HepG2 (cell line): ENCODE results near the gene TMEM200B. TPM values are rescaled to one million over a fixed set of nuclear protein-coding genes. Genes with fewer than 3 reads are reported as not detected.

ENCODE experiments used
- ATAC-seq: fragments of 200-7000 bp; cut with Tn5 transposase; 3 replicates; pipeline ENCODE4 v1.9.1; 2020; ENCODE audit warnings: mild to moderate bottlenecking, moderate library complexity
- Bru-seq: library from RNA; stranded (reverse); fragments of 400-500 nt; gene quantifications from one replicate; lab custom pipeline; 2021; lab: Mats Ljungman, UMichigan
- BruChase-seq, 2 experiments: library from RNA; stranded (reverse); fragments of 400-500 nt; gene quantifications; one replicate each; lab custom pipeline; 2021; lab: Mats Ljungman, UMichigan
- BruUV-seq: library from RNA; stranded (reverse); fragments of 400-500 nt; replicated peaks from 2 replicates; lab custom pipeline; 2021; lab: Mats Ljungman, UMichigan
- CTCF ChIA-PET: fragments of 300-600 bp; formaldehyde crosslinking; extraction: SDS; loops from one replicate; lab custom pipeline; 2021; ENCODE audit warnings: low total read pairs, inconsistent platforms, low intra/inter-chr PET ratio; lab: Yijun Ruan, JAX
- POLR2A ChIA-PET: fragments of 350-600 bp; sonication (Branson Sonifier 250); formaldehyde crosslinking; loops from one replicate; lab custom pipeline; 2020; ENCODE audit warnings: antibody characterized with exemption, inconsistent platforms; lab: Yijun Ruan, JAX
- DNase-seq: peaks from one replicate; pipeline ENCODE4 v3.0.0-alpha.2; 2015; ENCODE audit warnings: low spot score
- FAIRE-seq: peaks from 3 replicates; lab custom pipeline; 2011; peaks lifted over from hg19 to GRCh38; lab: Jason Lieb, UNC
- H2AFZ ChIP-seq: one replicate; pipeline ENCODE4 v1.6.1; 2011; ENCODE audit warnings: low read length, inconsistent platforms
- H3K27ac ChIP-seq: fragments of 300-600 bp; 3 replicates; pipeline ENCODE4 v1.8.0; 2011; ENCODE audit warnings: mixed run types, mild to moderate bottlenecking, mixed read lengths, low read length, inconsistent platforms; ENCODE audit not compliant: insufficient read depth; ENCODE audit errors: extremely low read length
- H3K27me3 ChIP-seq, 2 experiments: fragments of 200-600 bp in 1 of 2; 2 replicates in 1 of 2; 3 replicates in 1 of 2; pipeline versions ENCODE4 v1.6.0 to v1.8.0; 2011; ENCODE audit warnings: low read length in 2 of 2, mild to moderate bottlenecking in 2 of 2, moderate library complexity in 2 of 2, inconsistent platforms in 1 of 2; ENCODE audit not compliant: insufficient read depth in 2 of 2, control insufficient read depth in 1 of 2
- H3K36me3 ChIP-seq, 2 experiments: fragments of 200-600 bp in 1 of 2; replicated peaks in 1 of 2; 2 replicates in 1 of 2; 3 replicates in 1 of 2; pipeline versions ENCODE4 v1.5.1 to v1.8.0; 2011; ENCODE audit warnings: low read length in 2 of 2, inconsistent platforms in 1 of 2; ENCODE audit not compliant: insufficient read depth in 2 of 2, control insufficient read depth in 1 of 2
- H3K4me1 ChIP-seq: 2 replicates; pipeline ENCODE4 v1.5.1; 2012; ENCODE audit warnings: low read length, inconsistent platforms; ENCODE audit not compliant: insufficient read depth
- H3K4me2 ChIP-seq: 2 replicates; pipeline ENCODE4 v1.6.0; 2011; ENCODE audit warnings: low read depth, low read length, inconsistent platforms
- H3K4me3 ChIP-seq, 3 experiments: fragments of 200-600 bp in 1 of 3; sonication (generic), shearing (Covaris generic) in 1 of 3; replicated peaks in 1 of 3; 2 replicates each; pipeline ENCODE4 v1.5.1; 2011 to 2016; ENCODE audit warnings: low read length in 3 of 3, inconsistent platforms in 2 of 3, low read depth in 2 of 3, mild to moderate bottlenecking in 2 of 3, control low read depth in 1 of 3, mixed read lengths in 1 of 3; ENCODE audit not compliant: insufficient read depth in 1 of 3
- H3K79me2 ChIP-seq: one replicate; pipeline ENCODE4 v1.6.1; 2011; ENCODE audit warnings: low read length, inconsistent platforms; ENCODE audit not compliant: insufficient read depth
- H3K9ac ChIP-seq: 2 replicates; pipeline ENCODE4 v1.6.0; 2011; ENCODE audit warnings: mild to moderate bottlenecking, low read depth, low read length, inconsistent platforms; ENCODE audit not compliant: insufficient read depth
- H3K9me3 ChIP-seq: 2 replicates; pipeline ENCODE4 v1.5.1; 2012; ENCODE audit warnings: mild to moderate bottlenecking, low read length
- H4K20me1 ChIP-seq: 2 replicates; pipeline ENCODE4 v1.6.0; 2011; ENCODE audit warnings: inconsistent platforms, mild to moderate bottlenecking, low read length, moderate library complexity; ENCODE audit not compliant: insufficient read depth
- DNMT1 ChIP-seq: sonication (generic); formaldehyde crosslinking; IDR thresholded peaks from 2 replicates; pipeline ENCODE4 v1.5.1; 2020; ENCODE audit warnings: mild to moderate bottlenecking, missing genetic modification reagents
- GATA4 ChIP-seq: sonication (generic); IDR thresholded peaks from 2 replicates; pipeline ENCODE4 v1.6.1; 2016; ENCODE audit warnings: antibody characterized with exemption, low read depth, borderline replicate concordance
- HOXA9 ChIP-seq: sonication (generic); formaldehyde crosslinking; IDR thresholded peaks from 2 replicates; pipeline ENCODE4 v1.8.1; 2022; ENCODE audit warnings: missing genetic modification reagents, mild to moderate bottlenecking, moderate library complexity, borderline replicate concordance
- PHF8 ChIP-seq: sonication (generic); formaldehyde crosslinking; IDR thresholded peaks from 2 replicates; pipeline ENCODE4 v1.5.0; 2020; ENCODE audit warnings: missing genetic modification reagents
- RARA ChIP-seq: IDR thresholded peaks from 2 replicates; pipeline ENCODE4 v1.6.1; 2016; ENCODE audit warnings: missing genetic modification reagents, missing compliant biosample characterization
- ZFP62 ChIP-seq: sonication (generic); formaldehyde crosslinking; IDR thresholded peaks from 2 replicates; pipeline ENCODE4 v1.4.0; 2020; ENCODE audit warnings: missing genetic modification reagents
- ZNF350 ChIP-seq: sonication (generic); formaldehyde crosslinking; IDR thresholded peaks from 2 replicates; pipeline ENCODE4 v1.4.0; 2020; ENCODE audit warnings: mild to moderate bottlenecking, low read depth, missing genetic modification reagents, borderline replicate concordance
- ZNF446 ChIP-seq: sonication (generic); formaldehyde crosslinking; IDR thresholded peaks from 2 replicates; pipeline ENCODE4 v1.5.0; 2020; ENCODE audit warnings: mild to moderate bottlenecking, missing genetic modification reagents
- WGBS: methylation state at CpG from one replicate; pipeline ENCODE4 v1.1.6; 2017; ENCODE audit warnings: low lambda C conversion rate; 5-methylcytosine and 5-hydroxymethylcytosine counted together
- in situ Hi-C: cut with HindIII; loops from 2 replicates; pipeline ENCODE4 v1.10.0; 2017; ENCODE audit warnings: low pct_unique_long_range_greater_than_20kb; ENCODE audit not compliant: extremely low pct_ligation_motif_present
- intact Hi-C: fragments of 100-400 bp; cut with micrococcal nuclease; formaldehyde crosslinking; loops from one replicate; pipeline ENCODE4 v1.10.0; 2022; ENCODE audit not compliant: unreplicated experiment
- long read RNA-seq, 2 experiments: library from RNA in 1 of 2; library from polyadenylated mRNA in 1 of 2; stranded (forward) in 1 of 2; unstranded in 1 of 2; transcript quantifications; one replicate each; pipeline ENCODE4 v2.0.0, GENCODE V29; 2019 to 2022
- polyA minus RNA-seq, 3 experiments: library from RNA; depleted of rRNA, polyadenylated mRNA; stranded (reverse); fragments of >200 nt; gene quantifications; 2 replicates each; pipeline ENCODE4 v1.2.3, GENCODE V29; 2011; ENCODE audit warnings: low replicate concordance in 1 of 3
- polyA plus RNA-seq, 8 experiments: library from polyadenylated mRNA; depleted of rRNA in 3 of 8; stranded (reverse) in 7 of 8; unstranded in 1 of 8; fragments of >200 nt; fragmentation: Illumina TruSeq in 4 of 8; extraction: Trizol in 4 of 8; gene quantifications; 2 replicates each; pipeline versions ENCODE4 v1.2.1 to v1.2.3, GENCODE V29; 2011 to 2016; ENCODE audit warnings: low read depth in 4 of 8, missing spikeins in 1 of 8, mixed read lengths in 1 of 8; ENCODE audit not compliant: insufficient read depth in 1 of 8
- total RNA-seq, 5 experiments: library from RNA; depleted of rRNA; stranded (reverse); fragments of >200 nt; fragmentation: Illumina TruSeq; extraction: Trizol; gene quantifications; 2 replicates each; pipeline ENCODE4 v1.2.3, GENCODE V29; 2016; ENCODE audit warnings: low read depth in 1 of 5
- TF ChIP-seq, protein P1 (sequence below): sonication (generic); formaldehyde crosslinking; IDR thresholded peaks from 2 replicates; pipeline ENCODE4 v1.4.0; 2020; ENCODE audit warnings: mild to moderate bottlenecking, missing genetic modification reagents
- TF ChIP-seq, protein P2 (sequence below): sonication (generic); formaldehyde crosslinking; IDR thresholded peaks from 2 replicates; pipeline ENCODE4 v1.8.0; 2022; ENCODE audit warnings: mild to moderate bottlenecking, missing genetic modification reagents, moderate library complexity
- TF ChIP-seq, protein P3 (sequence below): sonication (generic); formaldehyde crosslinking; IDR thresholded peaks from 2 replicates; pipeline ENCODE4 v1.9.0; 2022; ENCODE audit warnings: low read depth, missing genetic modification reagents

The TMEM200B gene
- total RNA-seq (2016; rRNA removed; fragmentation: Illumina TruSeq; extraction: Trizol), result 0.72 and 1.1 TPM in 2 replicates
- total RNA-seq (2016; cell fraction: cytosol; rRNA removed; fragmentation: Illumina TruSeq; extraction: Trizol; ENCODE audit: low read depth), result 0.18 and 0.20 TPM in 2 replicates
- 0.48 and 1.0 TPM in 2 replicates for total RNA-seq (2016; cell fraction: insoluble cytoplasmic fraction; rRNA removed; fragmentation: Illumina TruSeq; extraction: Trizol)
- 0.59 and 0.96 TPM in 2 replicates for total RNA-seq (2016; cell fraction: membrane; rRNA removed; fragmentation: Illumina TruSeq; extraction: Trizol)
- 0.66 and 1.2 TPM in 2 replicates for total RNA-seq (2016; cell fraction: nucleus; rRNA removed; fragmentation: Illumina TruSeq; extraction: Trizol)
- 1.1 and 1.4 TPM in 2 replicates for polyA plus RNA-seq (2011; rRNA removed)
- polyA plus RNA-seq (2011; cell fraction: cytosol; rRNA removed), result 0.88 and 1.1 TPM in 2 replicates
- 1.6 and 1.7 TPM in 2 replicates for polyA plus RNA-seq (2011; cell fraction: nucleus; rRNA removed)
- polyA plus RNA-seq (2012), result 0.44 and 1.1 TPM in 2 replicates
- polyA plus RNA-seq (2016; cell fraction: cytosol; fragmentation: Illumina TruSeq; extraction: Trizol; ENCODE audit: low read depth), result 0.28 and 0.41 TPM in 2 replicates
- 0.66 and 0.93 TPM in 2 replicates for polyA plus RNA-seq (2016; cell fraction: insoluble cytoplasmic fraction; fragmentation: Illumina TruSeq; extraction: Trizol; ENCODE audit: low read depth)
- 0.68 and 0.86 TPM in 2 replicates for polyA plus RNA-seq (2016; cell fraction: membrane; fragmentation: Illumina TruSeq; extraction: Trizol; ENCODE audit: low read depth)
- 1.7 and 2.1 TPM in 2 replicates for polyA plus RNA-seq (2016; cell fraction: nucleus; fragmentation: Illumina TruSeq; extraction: Trizol; ENCODE audit: insufficient read depth, low read depth)
- 0.12 and 1.2 TPM in 2 replicates for polyA minus RNA-seq (2011; rRNA and poly(A)+ RNA removed; ENCODE audit: low replicate concordance)
- polyA minus RNA-seq (2011; cell fraction: cytosol; rRNA and poly(A)+ RNA removed), result 0.40 and 0.53 TPM in 2 replicates
- 0.39 and 0.75 TPM in 2 replicates for polyA minus RNA-seq (2011; cell fraction: nucleus; rRNA and poly(A)+ RNA removed)
- Bru-seq, nascent RNA, result percentile 38 among the genes with signal in this experiment
- BruChase-seq, experiment 1, labeled RNA remaining after a 6-hour chase, result percentile 55 among the genes with signal in this experiment
- BruChase-seq, experiment 2, labeled RNA remaining after a 2-hour chase, result percentile 44 among the genes with signal in this experiment
- long read RNA-seq, experiment 1, result 0 reads
- long read RNA-seq, experiment 2, partial matches to known transcripts, result 0 of 3 reads
- long read RNA-seq, experiment 2, other reads (novel, unspliced or antisense), result 1 of 3 reads

DNA sequence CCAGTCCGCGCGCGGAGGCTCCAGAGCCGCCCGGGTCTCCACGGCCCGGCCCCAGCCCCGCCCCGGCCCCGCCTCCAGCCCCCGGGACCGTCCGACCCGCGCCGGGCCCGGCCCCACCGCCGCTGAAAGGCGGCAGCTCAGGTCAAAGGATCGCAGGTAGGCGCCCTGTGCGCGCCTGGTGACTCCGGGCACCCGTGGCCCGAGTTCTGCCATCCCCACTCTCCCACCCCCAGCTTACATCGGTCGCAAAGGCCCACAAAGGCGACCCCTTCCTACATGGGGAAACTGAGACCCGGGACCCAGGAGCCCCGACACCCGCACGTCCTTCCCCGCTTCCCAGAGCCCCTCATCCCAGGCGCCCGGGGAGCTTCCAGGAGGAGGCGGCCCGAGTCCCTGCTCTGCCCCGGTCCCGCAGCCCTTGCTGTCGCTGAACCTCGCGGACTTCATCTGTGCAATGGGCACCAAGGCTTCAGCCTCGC is at the start of gene TMEM200B:
Gene TMEM200B (minus strand): TSS at position 17 of the 479 bp plus-strand sequence. CDS start 2,075 bp downstream, outside the sequence.
- ChIA-PET POLR2A (interaction anchor here (1.0 to 2.5 kb wide), 6 partner anchors 11 to 62 kb away, joined by 3 to 24 read pairs (median 5); partner anchors contain the start of gene SRSF4), CTCF (no interaction called here)
- Histone ChIP-seq H3K9me3 (no peaks in the 10 kb centered on the region), H3K9ac (peak within 1 kb of the TSS; percentile 75), H4K20me1 (no peaks in the 10 kb centered on the region), H3K4me2 (peak within 1 kb of the TSS; percentile 96), H3K36me3 (no peaks in the 10 kb centered on the region), H2AFZ (no peak within 1 kb of the TSS), H3K4me3 (peak within 1 kb of the TSS; percentile 76 to 89 (median 85)), H3K27me3 (peaks cover 2 to 11% of the 10 kb centered on the region in 2 experiments; a peak in 2 of 5 replicates), H3K79me2 (no peaks in the 10 kb centered on the region), H3K4me1 (peaks cover 20% of the 10 kb centered on the region), H3K27ac (no peak within 1 kb of the TSS)
- BruUV-seq, result TSS peak; percentile 63
- ATAC-seq (peak; percentile 56), FAIRE-seq (no peak), DNase-seq (no peak)
- intact Hi-C loops, result loop anchor here (1.0 to 10.0 kb wide), 2 partner anchors 22 to 239 kb away; no protein-coding TSS in a partner anchor
- in situ Hi-C loops, result loop anchor here (10.0 kb wide), 1 partner anchor 239 kb away; no protein-coding TSS in a partner anchor
- WGBS, result no CpG with 5 or more reads among the region's 46 CpGs
- TF ChIP-seq ZNF446 (CRISPR knock-in tag) (no peak), GATA4 (no peak), DNMT1 (CRISPR knock-in tag) (0 out of 2 replicates have a peak, but pooled peaks have one; percentile 31), HOXA9 (0 out of 2 replicates have a peak, but pooled peaks have one; percentile 27), RARA (CRISPR knock-in tag) (no peak), ZNF350 (CRISPR knock-in tag) (0 out of 2 replicates have a peak, but pooled peaks have one; percentile 5), PHF8 (CRISPR knock-in tag) (no peak), ZFP62 (CRISPR knock-in tag) (no peak)
- TF ChIP-seq, protein P1, sequence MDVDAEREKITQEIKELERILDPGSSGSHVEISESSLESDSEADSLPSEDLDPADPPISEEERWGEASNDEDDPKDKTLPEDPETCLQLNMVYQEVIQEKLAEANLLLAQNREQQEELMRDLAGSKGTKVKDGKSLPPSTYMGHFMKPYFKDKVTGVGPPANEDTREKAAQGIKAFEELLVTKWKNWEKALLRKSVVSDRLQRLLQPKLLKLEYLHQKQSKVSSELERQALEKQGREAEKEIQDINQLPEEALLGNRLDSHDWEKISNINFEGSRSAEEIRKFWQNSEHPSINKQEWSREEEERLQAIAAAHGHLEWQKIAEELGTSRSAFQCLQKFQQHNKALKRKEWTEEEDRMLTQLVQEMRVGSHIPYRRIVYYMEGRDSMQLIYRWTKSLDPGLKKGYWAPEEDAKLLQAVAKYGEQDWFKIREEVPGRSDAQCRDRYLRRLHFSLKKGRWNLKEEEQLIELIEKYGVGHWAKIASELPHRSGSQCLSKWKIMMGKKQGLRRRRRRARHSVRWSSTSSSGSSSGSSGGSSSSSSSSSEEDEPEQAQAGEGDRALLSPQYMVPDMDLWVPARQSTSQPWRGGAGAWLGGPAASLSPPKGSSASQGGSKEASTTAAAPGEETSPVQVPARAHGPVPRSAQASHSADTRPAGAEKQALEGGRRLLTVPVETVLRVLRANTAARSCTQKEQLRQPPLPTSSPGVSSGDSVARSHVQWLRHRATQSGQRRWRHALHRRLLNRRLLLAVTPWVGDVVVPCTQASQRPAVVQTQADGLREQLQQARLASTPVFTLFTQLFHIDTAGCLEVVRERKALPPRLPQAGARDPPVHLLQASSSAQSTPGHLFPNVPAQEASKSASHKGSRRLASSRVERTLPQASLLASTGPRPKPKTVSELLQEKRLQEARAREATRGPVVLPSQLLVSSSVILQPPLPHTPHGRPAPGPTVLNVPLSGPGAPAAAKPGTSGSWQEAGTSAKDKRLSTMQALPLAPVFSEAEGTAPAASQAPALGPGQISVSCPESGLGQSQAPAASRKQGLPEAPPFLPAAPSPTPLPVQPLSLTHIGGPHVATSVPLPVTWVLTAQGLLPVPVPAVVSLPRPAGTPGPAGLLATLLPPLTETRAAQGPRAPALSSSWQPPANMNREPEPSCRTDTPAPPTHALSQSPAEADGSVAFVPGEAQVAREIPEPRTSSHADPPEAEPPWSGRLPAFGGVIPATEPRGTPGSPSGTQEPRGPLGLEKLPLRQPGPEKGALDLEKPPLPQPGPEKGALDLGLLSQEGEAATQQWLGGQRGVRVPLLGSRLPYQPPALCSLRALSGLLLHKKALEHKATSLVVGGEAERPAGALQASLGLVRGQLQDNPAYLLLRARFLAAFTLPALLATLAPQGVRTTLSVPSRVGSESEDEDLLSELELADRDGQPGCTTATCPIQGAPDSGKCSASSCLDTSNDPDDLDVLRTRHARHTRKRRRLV (CRISPR knock-in tag), result no peak; the same call in 1 of the 2 replicates
- TF ChIP-seq, protein P2, sequence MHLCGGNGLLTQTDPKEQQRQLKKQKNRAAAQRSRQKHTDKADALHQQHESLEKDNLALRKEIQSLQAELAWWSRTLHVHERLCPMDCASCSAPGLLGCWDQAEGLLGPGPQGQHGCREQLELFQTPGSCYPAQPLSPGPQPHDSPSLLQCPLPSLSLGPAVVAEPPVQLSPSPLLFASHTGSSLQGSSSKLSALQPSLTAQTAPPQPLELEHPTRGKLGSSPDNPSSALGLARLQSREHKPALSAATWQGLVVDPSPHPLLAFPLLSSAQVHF (CRISPR knock-in tag), result 0 out of 2 replicates have a peak, but pooled peaks have one; percentile 45
- TF ChIP-seq, protein P3, sequence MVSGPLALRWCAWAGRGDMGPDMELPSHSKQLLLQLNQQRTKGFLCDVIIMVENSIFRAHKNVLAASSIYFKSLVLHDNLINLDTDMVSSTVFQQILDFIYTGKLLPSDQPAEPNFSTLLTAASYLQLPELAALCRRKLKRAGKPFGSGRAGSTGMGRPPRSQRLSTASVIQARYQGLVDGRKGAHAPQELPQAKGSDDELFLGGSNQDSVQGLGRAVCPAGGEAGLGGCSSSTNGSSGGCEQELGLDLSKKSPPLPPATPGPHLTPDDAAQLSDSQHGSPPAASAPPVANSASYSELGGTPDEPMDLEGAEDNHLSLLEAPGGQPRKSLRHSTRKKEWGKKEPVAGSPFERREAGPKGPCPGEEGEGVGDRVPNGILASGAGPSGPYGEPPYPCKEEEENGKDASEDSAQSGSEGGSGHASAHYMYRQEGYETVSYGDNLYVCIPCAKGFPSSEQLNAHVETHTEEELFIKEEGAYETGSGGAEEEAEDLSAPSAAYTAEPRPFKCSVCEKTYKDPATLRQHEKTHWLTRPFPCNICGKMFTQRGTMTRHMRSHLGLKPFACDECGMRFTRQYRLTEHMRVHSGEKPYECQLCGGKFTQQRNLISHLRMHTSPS (CRISPR knock-in tag), result no peak
